Parathyroid adenoma (tissue), 2 donors: ENCODE results near the gene PLCL2.

Experiments used
- H2AFZ ChIP-seq: fragments of 300-600 bp; sonication (generic); one replicate; pipeline ENCODE4 v1.7.0; 2017; ENCODE audit warnings: antibody characterized with exemption, mild to moderate bottlenecking
- H3K27ac ChIP-seq: fragments of 300-600 bp; sonication (generic); one replicate; pipeline ENCODE4 v1.7.0; 2017
- H3K27me3 ChIP-seq: fragments of 300-600 bp; sonication (generic); one replicate; pipeline ENCODE4 v1.7.0; 2017; ENCODE audit warnings: low read length; ENCODE audit not compliant: control insufficient read depth, insufficient read depth
- H3K36me3 ChIP-seq: fragments of 300-600 bp; sonication (generic); one replicate; pipeline ENCODE4 v1.7.0; 2017; ENCODE audit warnings: low read length; ENCODE audit not compliant: control insufficient read depth, insufficient read depth
- H3K4me1 ChIP-seq: fragments of 300-600 bp; sonication (generic); one replicate; pipeline ENCODE4 v1.7.0; 2017; ENCODE audit warnings: control low read depth
- H3K4me2 ChIP-seq: fragments of 300-600 bp; sonication (generic); one replicate; pipeline ENCODE4 v1.7.0; 2017; ENCODE audit warnings: low read length
- H3K4me3 ChIP-seq: fragments of 300-600 bp; sonication (generic); one replicate; pipeline ENCODE4 v1.7.0; 2017; ENCODE audit warnings: low read depth, low read length
- H3K79me2 ChIP-seq: fragments of 300-600 bp; sonication (generic); one replicate; pipeline ENCODE4 v1.7.0; 2017; ENCODE audit warnings: control low read depth
- H3K9ac ChIP-seq: fragments of 300-600 bp; sonication (generic); one replicate; pipeline ENCODE4 v1.7.0; 2017; ENCODE audit warnings: mild to moderate bottlenecking
- H3K9me3 ChIP-seq: fragments of 300-600 bp; sonication (generic); one replicate; pipeline ENCODE4 v1.7.0; 2017; ENCODE audit warnings: low read length; ENCODE audit not compliant: control insufficient read depth
- CTCF ChIP-seq: fragments of 300-600 bp; sonication (generic); IDR thresholded peaks from one replicate; pipeline ENCODE4 v1.7.0; 2017; ENCODE audit warnings: antibody characterized with exemption, mild to moderate bottlenecking
- donor health status: primary hyperparathyroidism.

The PLCL2 gene

GRCh38 chr3:17013571-17013970 lies 128.8 kb downstream of the PLCL2 start:
- no peaks in the 10 kb centered on the region for H3K27me3 ChIP-seq
- TF ChIP-seq CTCF = no peak
- no peak overlapping the region for H3K4me2 ChIP-seq
- no peaks in the 10 kb centered on the region for H3K4me1 ChIP-seq
- no peaks in the 10 kb centered on the region for H3K9me3 ChIP-seq
- H3K4me3 ChIP-seq = no peak overlapping the region
- no peaks in the 10 kb centered on the region for H3K79me2 ChIP-seq
- no peak overlapping the region for H2AFZ ChIP-seq
- no peak overlapping the region for H3K27ac ChIP-seq
- H3K36me3 ChIP-seq = no peaks in the 10 kb centered on the region
- H3K9ac ChIP-seq = no peak overlapping the region

GRCh38 chr3:17014284-17014683 lies 129.5 kb downstream of the PLCL2 start:
- no peak for TF ChIP-seq CTCF
- Histone ChIP-seq H3K4me1 (no peaks in the 10 kb centered on the region), H3K9ac (no peak overlapping the region), H3K36me3 (no peaks in the 10 kb centered on the region), H3K4me3 (no peak overlapping the region), H3K27me3 (no peaks in the 10 kb centered on the region), H2AFZ (no peak overlapping the region), H3K9me3 (no peaks in the 10 kb centered on the region), H3K79me2 (no peaks in the 10 kb centered on the region), H3K4me2 (no peak overlapping the region), H3K27ac (no peak overlapping the region)

GRCh38 chr3:17014709-17015108 lies 130.0 kb downstream of the PLCL2 start:
- no peaks in the 10 kb centered on the region for H3K79me2 ChIP-seq
- H3K4me3 ChIP-seq = no peak overlapping the region
- H3K4me1 ChIP-seq = no peaks in the 10 kb centered on the region
- H3K9me3 ChIP-seq = no peaks in the 10 kb centered on the region
- TF ChIP-seq CTCF = no peak
- H3K27ac ChIP-seq = no peak overlapping the region
- H3K36me3 ChIP-seq = no peaks in the 10 kb centered on the region
- no peak overlapping the region for H3K9ac ChIP-seq
- H2AFZ ChIP-seq = no peak overlapping the region
- no peak overlapping the region for H3K4me2 ChIP-seq
- no peaks in the 10 kb centered on the region for H3K27me3 ChIP-seq

- no peak for TF ChIP-seq CTCF
These were observed 136.9 kb downstream of the PLCL2 start for GRCh38 chr3:17021614-17022013.

GRCh38 chr3:17023006-17023664 lies 138.4 kb downstream of the PLCL2 start:
- no peaks in the 10 kb centered on the region for H3K79me2 ChIP-seq
- no peaks in the 10 kb centered on the region for H3K9me3 ChIP-seq
- no peaks in the 10 kb centered on the region for H3K36me3 ChIP-seq
- H3K4me1 ChIP-seq = no peaks in the 10 kb centered on the region
- no peaks in the 10 kb centered on the region for H3K27me3 ChIP-seq
- no peak overlapping the region for H2AFZ ChIP-seq
- H3K4me3 ChIP-seq = no peak overlapping the region
- no peak overlapping the region for H3K27ac ChIP-seq
- no peak for TF ChIP-seq CTCF
- H3K9ac ChIP-seq = no peak overlapping the region
- no peak overlapping the region for H3K4me2 ChIP-seq

More at GRCh38 chr3:17021614-17022013, 136.9 kb downstream of the PLCL2 start:
- H3K36me3 ChIP-seq = no peaks in the 10 kb centered on the region
- no peak overlapping the region for H2AFZ ChIP-seq
- H3K27ac ChIP-seq = no peak overlapping the region
- no peaks in the 10 kb centered on the region for H3K27me3 ChIP-seq
- no peak overlapping the region for H3K4me3 ChIP-seq
- H3K4me2 ChIP-seq = no peak overlapping the region
- no peaks in the 10 kb centered on the region for H3K9me3 ChIP-seq
- H3K4me1 ChIP-seq = no peaks in the 10 kb centered on the region
- no peaks in the 10 kb centered on the region for H3K79me2 ChIP-seq
- no peak overlapping the region for H3K9ac ChIP-seq
